ENCODE data around the gene ZNF883.

Gene ZNF883

DNA sequence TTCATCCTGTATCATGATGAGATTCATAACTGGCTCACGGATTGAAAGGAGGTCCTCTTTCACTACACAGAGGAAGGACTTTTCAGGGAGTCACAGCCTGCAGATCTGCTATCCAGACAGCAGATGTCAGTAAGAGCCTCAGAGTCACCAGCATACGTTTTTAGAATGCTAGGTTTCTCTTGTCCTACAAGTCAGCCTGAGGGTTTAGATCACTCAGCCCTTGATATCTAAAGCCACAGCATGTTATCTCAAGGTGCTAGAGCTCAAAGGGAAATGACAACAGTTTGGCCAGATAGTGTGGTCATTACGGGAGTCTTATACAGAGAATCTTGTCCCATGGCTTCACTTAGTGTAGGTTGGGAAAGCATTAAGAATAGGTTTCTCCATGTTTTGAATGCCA lies 90.4 kb downstream of the ZNF883 start:
- Histone ChIP-seq H3K36me3 (ENCODE audit: low read length) (no peaks in the 10 kb centered on the region), H3K4me2 (ENCODE audit: low read depth, low read length, poor library complexity, severe bottlenecking) (no peak overlapping the region), H3K9ac (ENCODE audit: low read length) (no peak overlapping the region), H4K20me1 (ENCODE audit: low read depth, low read length) (no peaks in the 10 kb centered on the region), H3K9me2 (replicated peaks; ENCODE audit: insufficient read depth, low read length) (no peaks in the 10 kb centered on the region), H3K79me2 (ENCODE audit: insufficient read depth, low read length) (no peaks in the 10 kb centered on the region), H3K27ac (ENCODE audit: low read depth, low read length) (no peak overlapping the region), H2AFZ (ENCODE audit: low read depth, low read length, severe bottlenecking) (no peak overlapping the region), H3K27me3 (ENCODE audit: low read length) (no peaks in the 10 kb centered on the region), H3K4me3 (ENCODE audit: insufficient read depth, low read length, poor library complexity, severe bottlenecking) (no peak overlapping the region), H3F3A (ENCODE audit: insufficient read depth) (no peaks in the 10 kb centered on the region), H3K9me3 (ENCODE audit: insufficient read depth, low read length) (no peaks in the 10 kb centered on the region)
- no peak for TF ChIP-seq EZH2phosphoT487 (conservative IDR thresholded peaks at IDR 0.05; ENCODE audit: low read length)
- TF ChIP-seq, protein P1, sequence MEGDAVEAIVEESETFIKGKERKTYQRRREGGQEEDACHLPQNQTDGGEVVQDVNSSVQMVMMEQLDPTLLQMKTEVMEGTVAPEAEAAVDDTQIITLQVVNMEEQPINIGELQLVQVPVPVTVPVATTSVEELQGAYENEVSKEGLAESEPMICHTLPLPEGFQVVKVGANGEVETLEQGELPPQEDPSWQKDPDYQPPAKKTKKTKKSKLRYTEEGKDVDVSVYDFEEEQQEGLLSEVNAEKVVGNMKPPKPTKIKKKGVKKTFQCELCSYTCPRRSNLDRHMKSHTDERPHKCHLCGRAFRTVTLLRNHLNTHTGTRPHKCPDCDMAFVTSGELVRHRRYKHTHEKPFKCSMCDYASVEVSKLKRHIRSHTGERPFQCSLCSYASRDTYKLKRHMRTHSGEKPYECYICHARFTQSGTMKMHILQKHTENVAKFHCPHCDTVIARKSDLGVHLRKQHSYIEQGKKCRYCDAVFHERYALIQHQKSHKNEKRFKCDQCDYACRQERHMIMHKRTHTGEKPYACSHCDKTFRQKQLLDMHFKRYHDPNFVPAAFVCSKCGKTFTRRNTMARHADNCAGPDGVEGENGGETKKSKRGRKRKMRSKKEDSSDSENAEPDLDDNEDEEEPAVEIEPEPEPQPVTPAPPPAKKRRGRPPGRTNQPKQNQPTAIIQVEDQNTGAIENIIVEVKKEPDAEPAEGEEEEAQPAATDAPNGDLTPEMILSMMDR (IDR thresholded peaks at IDR 0.05; ENCODE audit: insufficient read depth, low read length, poor library complexity, severe bottlenecking): peak; percentile 45

DNA sequence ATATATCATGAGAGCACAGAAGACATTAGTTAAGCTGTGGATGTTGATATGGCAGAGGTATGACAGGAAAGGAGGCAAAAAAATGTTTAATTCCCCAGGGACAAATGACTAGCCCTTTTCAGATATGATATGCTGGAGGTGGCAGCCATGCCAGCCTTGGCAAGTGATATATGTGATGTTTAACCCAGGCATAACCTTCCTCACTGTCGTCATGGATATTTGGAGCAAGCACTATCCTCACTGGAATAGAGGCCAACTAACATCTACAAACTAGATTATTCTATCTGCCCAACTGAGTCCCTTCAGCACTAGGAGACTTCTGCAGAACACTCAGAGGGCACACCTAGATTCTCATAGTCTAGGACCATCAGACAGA lies 94.0 kb downstream of the ZNF883 start:
- Histone ChIP-seq H3K9ac (ENCODE audit: low read length) (no peak overlapping the region), H3K27ac (ENCODE audit: low read depth, low read length) (no peak overlapping the region), H3K4me3 (ENCODE audit: insufficient read depth, low read length, poor library complexity, severe bottlenecking) (no peak overlapping the region), H3K36me3 (ENCODE audit: low read length) (no peaks in the 10 kb centered on the region), H3K9me3 (ENCODE audit: insufficient read depth, low read length) (no peaks in the 10 kb centered on the region), H4K20me1 (ENCODE audit: low read depth, low read length) (no peaks in the 10 kb centered on the region), H3K27me3 (ENCODE audit: low read length) (no peaks in the 10 kb centered on the region), H3K9me2 (replicated peaks; ENCODE audit: insufficient read depth, low read length) (no peaks in the 10 kb centered on the region), H3K79me2 (ENCODE audit: insufficient read depth, low read length) (no peaks in the 10 kb centered on the region), H2AFZ (ENCODE audit: low read depth, low read length, severe bottlenecking) (no peak overlapping the region), H3F3A (ENCODE audit: insufficient read depth) (no peaks in the 10 kb centered on the region), H3K4me2 (ENCODE audit: low read depth, low read length, poor library complexity, severe bottlenecking) (no peak overlapping the region)
- TF ChIP-seq, protein P1 (IDR thresholded peaks at IDR 0.05; ENCODE audit: insufficient read depth, low read length, poor library complexity, severe bottlenecking): no peak
- TF ChIP-seq EZH2phosphoT487 (conservative IDR thresholded peaks at IDR 0.05; ENCODE audit: low read length): no peak

DNA sequence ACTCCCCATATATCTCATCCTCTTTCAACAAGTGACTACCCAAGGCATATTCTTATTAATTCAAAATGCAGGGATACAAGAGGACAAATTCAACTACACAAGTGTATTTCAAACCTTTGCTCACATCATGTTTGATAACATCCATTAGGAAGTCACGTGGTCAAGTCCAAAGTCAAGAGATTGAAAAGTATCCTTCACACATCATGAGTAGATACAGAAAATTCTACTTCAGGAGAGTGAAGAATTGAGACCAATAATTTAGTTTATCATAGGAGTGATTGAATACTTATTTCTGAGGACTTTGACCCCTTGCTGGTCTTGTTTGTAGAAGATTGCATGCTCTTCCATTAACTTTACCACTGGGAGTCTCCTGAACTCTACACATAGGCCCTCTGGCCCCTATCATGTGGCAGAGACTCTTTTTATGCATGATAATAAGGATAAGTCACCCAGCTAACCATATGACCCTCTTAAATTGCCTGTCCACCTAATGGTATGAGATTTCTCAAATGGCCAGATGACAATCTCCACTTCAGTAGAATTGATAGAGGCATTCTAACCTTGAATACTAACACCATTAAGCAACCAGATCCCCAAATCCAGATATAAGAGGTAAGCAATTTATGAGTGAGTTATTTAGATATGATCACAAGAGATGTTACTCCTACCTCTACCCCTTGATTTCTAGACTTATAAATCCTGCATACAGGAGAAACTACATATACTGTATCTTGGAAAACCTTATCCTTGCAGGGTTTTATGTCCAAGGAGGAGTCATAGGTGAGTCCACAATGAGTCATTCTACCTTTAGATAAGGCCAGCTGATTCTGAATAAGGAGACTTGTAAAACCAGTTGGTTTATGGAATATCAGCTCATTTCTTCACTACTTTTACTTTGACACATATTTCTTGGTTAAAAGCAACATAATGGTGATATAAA lies 94.7 kb downstream of the ZNF883 start:
- no peaks in the 10 kb centered on the region for H4K20me1 ChIP-seq (ENCODE audit: low read depth, low read length)
- no peak overlapping the region for H2AFZ ChIP-seq (ENCODE audit: low read depth, low read length, severe bottlenecking)
- no peaks in the 10 kb centered on the region for H3F3A ChIP-seq (ENCODE audit: insufficient read depth)
- H3K9me3 ChIP-seq (ENCODE audit: insufficient read depth, low read length): no peaks in the 10 kb centered on the region
- no peak overlapping the region for H3K27ac ChIP-seq (ENCODE audit: low read depth, low read length)
- H3K79me2 ChIP-seq (ENCODE audit: insufficient read depth, low read length): no peaks in the 10 kb centered on the region
- H3K4me2 ChIP-seq (ENCODE audit: low read depth, low read length, poor library complexity, severe bottlenecking): no peak overlapping the region
- H3K36me3 ChIP-seq (ENCODE audit: low read length): no peaks in the 10 kb centered on the region
- TF ChIP-seq EZH2phosphoT487 (conservative IDR thresholded peaks at IDR 0.05; ENCODE audit: low read length): no peak
- TF ChIP-seq, protein P1 (IDR thresholded peaks at IDR 0.05; ENCODE audit: insufficient read depth, low read length, poor library complexity, severe bottlenecking): no peak
- no peak overlapping the region for H3K9ac ChIP-seq (ENCODE audit: low read length)
- no peaks in the 10 kb centered on the region for H3K9me2 ChIP-seq (replicated peaks; ENCODE audit: insufficient read depth, low read length)
- H3K4me3 ChIP-seq (ENCODE audit: insufficient read depth, low read length, poor library complexity, severe bottlenecking): no peak overlapping the region
- H3K27me3 ChIP-seq (ENCODE audit: low read length): no peaks in the 10 kb centered on the region
